ENCODE results near the gene ATP8B3. TPM values are rescaled to one million over a fixed set of nuclear protein-coding genes. Genes with fewer than 3 reads are reported as not detected.

Gene ATP8B3
- total and polyA plus RNA-seq, 9 of the 15 experiments (the other 6 are each of a cell fraction or from before 2014, with no cell fraction given), result 1.2 to 12.3 (median 3.8) TPM

DNA sequence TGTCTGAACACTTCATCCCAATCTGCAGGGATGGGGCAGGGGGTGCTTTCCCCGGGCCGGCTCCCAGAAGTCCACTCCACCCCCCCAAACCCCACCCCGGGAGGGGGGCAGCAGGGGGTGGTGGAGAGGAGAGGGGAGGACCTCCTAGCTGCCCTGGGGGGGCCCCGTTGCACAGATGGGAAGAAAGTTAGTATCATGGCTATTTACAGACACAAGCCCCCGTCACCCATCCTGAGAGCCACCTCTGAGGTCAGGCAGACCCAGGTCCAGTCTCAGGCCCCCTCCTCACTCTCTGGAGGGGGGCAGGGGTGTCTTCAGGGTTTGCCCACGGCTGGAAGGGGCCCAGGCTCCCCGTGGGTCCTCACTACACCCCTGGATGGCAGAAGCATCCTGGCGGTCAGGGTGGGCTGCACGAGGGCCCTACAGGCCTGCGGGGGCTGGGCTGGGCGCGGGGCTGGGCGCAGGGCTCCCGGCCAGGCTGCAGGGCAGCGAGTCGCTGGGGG, 42.0 kb upstream of the ATP8B3 start:
- Histone ChIP-seq H4K20me1 (replicated peaks; ENCODE audit: control insufficient read depth, insufficient read depth, low read length) (peaks cover 9% of the 10 kb centered on the region), H3K9ac (ENCODE audit: insufficient read depth in 1 of 2, low read depth in 2 of 2, low read length in 2 of 2) (peak overlapping the region; percentile 68 to 93), H3K27ac (ENCODE audit: extremely low read depth, low read depth, low read length) (peak overlapping the region; percentile 82), H3K79me2 (ENCODE audit: control insufficient read depth, insufficient read depth, low read length) (peaks cover 84% of the 10 kb centered on the region), H3K4me2 (ENCODE audit: insufficient read depth, low read length) (peak overlapping the region; percentile 94), H3K4me1 (replicated peaks in 1 of 2; ENCODE audit: control insufficient read depth in 2 of 2, insufficient read depth in 2 of 2, low read length in 2 of 2) (peaks cover 56 to 93% of the 10 kb centered on the region in 2 experiments), H3K27me3 (ENCODE audit: control insufficient read depth in 2 of 2, insufficient read depth in 2 of 2, low read length in 2 of 2) (no peaks in the 10 kb centered on the region), H3K9me3 (replicated peaks; ENCODE audit: control insufficient read depth, insufficient read depth, low read depth, low read length) (no peaks in the 10 kb centered on the region), H3K4me3 (peak overlapping the region; percentile 57), H2AFZ (ENCODE audit: low read depth, low read length) (no peak overlapping the region), H3K9me1 (ENCODE audit: control insufficient read depth, insufficient read depth, low read length) (no peaks in the 10 kb centered on the region), H3K36me3 (ENCODE audit: control insufficient read depth, insufficient read depth, low read length) (peaks cover 27% of the 10 kb centered on the region; the same call in 1 of the 3 replicates)
- ChIA-PET CTCF (ENCODE audit: low intra/inter-chr PET ratio) (no interaction called here), POLR2A (interaction anchor here (0.7 to 5.2 kb wide), 6 partner anchors 11 to 35 kb away, joined by 3 to 46 read pairs (median 4); no protein-coding TSS in a partner anchor)
- FAIRE-seq (no peak), ATAC-seq (no peak), DNase-seq (ENCODE audit: extremely low read depth in 1 of 4, low spot score in 3 of 4) (no peak)
- in situ Hi-C loops (cut with MboI), result no loop called here
- 6% methylated on average over 6 of the region's 16 CpGs for WGBS (ENCODE audit: insufficient coverage, low coverage, missing lambda C conversion rate)
- intact Hi-C loops (cut with micrococcal nuclease), result no loop called here
- BruUV-seq (replicated peaks), result no TSS peak
- no peak for TF ChIP-seq SMAD1 (IDR thresholded peaks at IDR 0.05; ENCODE audit: low read depth, low read length, partially characterized antibody)
- no peak for TF ChIP-seq ELF1 (tag; IDR thresholded peaks at IDR 0.05)
- TF ChIP-seq ZBTB7A (IDR thresholded peaks at IDR 0.05; ENCODE audit: borderline replicate concordance, control insufficient read depth, low read depth, low read length), result peak; percentile 58
- TF ChIP-seq ESRRA (IDR thresholded peaks at IDR 0.05; ENCODE audit: borderline replicate concordance, low read depth), result 0 out of 2 replicates have a peak, but pooled peaks have one; percentile 8
